Epidermal melanocyte (primary cell): Measurements from ENCODE around the gene ZNF76.
"Not testable (repeated sequence)": the region's sequence is repeated elsewhere in the genome, so short reads cannot be mapped to it uniquely, and the experiment has no call there.

Source experiments
- DNase-seq: peaks from one replicate; pipeline ENCODE4 v3.0.0; 2011; ENCODE audit warnings: low spot score; ENCODE audit not compliant: insufficient read length

Gene ZNF76

DNA sequence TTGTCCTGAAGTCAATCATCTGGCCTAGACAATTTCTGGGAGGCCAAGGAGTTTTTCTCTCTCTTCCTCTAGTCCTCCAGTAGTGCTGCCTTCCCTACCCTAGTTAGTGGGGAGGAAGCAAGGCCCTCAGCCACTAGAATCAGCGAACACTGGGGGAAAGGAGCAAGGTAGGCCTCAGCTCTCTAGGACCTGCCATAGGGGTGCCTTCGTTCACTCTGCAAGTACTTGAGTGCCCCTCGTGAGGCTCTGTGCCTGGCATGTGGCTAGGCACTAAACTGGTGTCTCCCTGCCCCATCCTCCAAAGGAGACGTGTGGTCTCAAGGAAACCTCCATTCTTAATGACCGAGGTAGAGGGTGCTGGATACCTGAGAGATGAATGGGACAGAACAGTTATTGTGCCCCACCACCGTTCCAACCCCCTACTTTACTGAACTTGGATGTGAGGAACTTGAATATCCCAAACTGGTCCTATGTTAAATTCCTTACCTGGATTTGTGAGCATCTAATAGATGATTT, 39.1 kb downstream of the ZNF76 start:
- no peak for DNase-seq

DNA sequence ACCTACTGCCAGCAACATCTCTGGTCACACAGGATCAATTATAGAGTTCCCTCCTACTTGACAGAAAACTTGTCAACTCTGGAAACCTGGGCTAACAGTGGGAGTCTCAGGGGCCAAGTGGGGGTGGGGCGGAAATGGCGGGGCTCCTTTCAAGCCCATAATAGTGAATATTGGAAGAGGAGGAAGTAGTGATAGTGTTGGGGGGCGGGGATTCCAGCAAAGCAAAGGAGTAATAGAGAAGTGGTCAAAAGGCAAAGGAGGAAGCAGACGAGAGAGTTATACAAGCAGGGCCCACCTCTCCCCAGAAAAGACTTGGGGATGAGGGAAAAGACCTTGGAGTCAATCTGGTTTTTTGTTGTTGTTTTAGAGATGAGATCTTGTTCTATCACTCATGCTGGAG, 40.1 kb downstream of the ZNF76 start:
- no peak for DNase-seq

DNA sequence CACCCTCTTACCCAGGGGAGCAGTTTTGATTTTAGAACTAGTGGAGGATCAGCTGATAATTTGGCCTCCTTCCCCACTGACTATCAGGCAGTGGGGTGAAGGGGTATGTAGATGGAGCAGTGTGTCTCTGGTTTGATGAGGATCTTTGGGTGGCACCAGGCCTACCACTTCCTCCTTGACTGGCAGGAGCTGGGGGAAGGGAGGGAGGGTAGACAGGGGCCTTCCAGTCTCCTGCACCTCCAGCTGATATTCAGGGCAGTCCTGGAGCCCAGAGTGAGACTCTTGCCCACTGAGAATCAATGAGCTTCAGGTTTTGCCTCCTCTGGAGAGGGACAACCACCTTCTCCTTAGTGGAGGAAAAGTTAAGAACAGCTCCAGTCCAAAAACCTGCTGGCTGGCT, 41.3 kb downstream of the ZNF76 start:
- DNase-seq = no peak

DNA sequence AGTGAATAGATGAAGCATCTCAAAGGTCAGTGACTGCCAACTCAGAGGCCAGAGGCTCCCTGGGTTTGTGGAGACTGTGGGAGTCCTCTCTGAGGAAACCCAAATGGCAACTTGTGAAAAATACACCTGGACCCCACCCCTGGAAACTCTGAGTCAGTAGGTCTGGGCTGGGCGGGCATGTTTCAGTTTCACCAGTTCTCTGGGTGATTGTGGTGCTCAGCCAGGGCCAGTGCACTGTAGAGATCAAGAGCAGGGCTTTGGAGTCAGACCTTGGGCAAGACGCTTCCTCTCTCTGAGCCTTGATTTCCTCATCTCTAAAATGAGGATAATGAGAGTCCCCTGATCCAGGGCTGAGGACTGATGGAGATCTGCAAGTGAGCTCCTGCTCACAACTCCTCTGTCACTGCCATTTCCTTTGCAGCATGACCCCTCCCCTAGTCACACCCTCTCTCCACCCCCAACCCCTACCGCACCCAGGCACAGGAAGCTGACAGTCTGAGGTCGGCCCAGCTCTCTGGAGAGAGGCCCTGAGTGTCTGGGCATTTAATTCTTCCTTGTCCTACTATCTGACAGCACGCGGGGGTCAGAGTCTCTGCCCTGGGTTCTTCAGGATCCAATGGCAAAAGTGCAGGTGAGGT, 43.2 kb downstream of the ZNF76 start:
- no peak for DNase-seq

DNA sequence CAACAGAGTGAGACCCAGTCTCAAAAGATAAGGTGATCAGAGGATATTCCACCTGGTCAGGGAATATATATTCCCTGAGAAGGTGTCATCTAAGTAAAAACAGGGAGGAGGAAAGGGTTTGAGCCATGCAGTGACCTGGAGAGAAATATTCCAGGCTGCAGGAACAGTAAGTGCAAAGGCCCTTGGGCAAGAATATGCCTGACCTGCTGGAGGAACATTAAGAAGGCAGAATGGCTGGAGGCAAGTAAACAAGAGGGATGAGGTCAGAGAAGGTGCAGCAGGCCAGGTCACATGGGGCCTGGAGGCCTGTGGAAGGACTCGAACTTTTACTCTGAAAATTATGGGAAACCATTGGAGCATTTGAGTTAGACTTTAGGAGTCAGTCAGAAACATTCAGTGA, 44.8 kb downstream of the ZNF76 start:
- DNase-seq = no peak

DNA sequence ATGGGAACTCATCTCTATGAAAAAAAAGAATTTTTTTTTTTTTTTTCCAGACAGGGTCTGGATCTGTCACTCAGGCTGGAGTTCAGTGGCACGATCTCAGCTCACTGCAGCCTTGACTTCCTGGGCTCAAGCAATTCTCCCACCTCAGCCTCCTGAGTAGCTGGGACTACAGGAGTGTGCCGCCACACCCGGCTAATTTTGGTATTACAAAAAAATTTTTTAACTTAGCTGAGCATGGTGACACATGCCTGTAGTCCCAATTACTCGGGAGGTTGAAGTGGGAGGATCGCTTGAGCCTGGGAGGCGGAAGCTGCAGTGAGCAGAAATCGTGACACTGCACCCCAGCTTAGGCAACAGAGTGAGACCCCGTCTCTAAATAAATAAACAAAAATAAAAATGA, 45.6 kb downstream of the ZNF76 start:
- DNase-seq = no peak

DNA sequence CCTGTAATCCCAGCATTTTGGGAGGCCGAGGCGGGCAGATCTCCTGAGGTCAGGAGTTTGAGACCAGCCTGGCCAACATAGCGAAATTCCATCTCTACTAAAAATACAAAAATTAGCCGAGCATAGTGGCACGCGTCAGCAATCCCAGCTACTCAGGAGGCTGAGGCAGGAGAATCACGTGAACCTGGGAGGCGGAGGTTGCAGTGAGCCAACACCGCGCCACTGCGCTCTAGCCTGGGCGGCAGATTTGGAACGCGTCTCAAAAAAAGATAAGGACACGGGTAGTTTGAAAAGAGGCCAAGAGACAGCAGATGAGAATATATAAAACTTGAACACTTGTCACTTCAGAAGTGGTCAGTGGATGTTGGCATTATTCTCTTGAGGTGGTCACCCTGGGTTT, 47.6 kb downstream of the ZNF76 start:
- not testable (repeated sequence) for DNase-seq

DNA sequence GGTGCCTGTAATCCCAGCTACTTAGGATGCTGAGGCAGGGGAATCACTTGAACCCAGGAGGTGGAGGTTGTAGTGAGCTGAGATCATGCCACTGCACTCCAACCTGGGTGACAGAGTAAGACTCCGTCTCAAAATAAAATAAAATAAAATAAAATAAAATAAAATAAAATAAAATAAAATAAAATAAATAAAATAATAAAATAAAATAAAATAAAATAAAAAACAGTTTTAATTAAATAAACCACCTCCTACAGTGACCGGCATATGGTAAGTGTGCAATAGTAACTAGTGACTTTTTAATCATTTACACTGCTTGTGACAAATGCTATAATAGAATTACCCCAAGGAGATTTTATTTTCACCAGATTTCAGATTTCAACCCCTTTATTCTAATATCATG, 49.0 kb downstream of the ZNF76 start:
- DNase-seq = not testable (repeated sequence)

DNA sequence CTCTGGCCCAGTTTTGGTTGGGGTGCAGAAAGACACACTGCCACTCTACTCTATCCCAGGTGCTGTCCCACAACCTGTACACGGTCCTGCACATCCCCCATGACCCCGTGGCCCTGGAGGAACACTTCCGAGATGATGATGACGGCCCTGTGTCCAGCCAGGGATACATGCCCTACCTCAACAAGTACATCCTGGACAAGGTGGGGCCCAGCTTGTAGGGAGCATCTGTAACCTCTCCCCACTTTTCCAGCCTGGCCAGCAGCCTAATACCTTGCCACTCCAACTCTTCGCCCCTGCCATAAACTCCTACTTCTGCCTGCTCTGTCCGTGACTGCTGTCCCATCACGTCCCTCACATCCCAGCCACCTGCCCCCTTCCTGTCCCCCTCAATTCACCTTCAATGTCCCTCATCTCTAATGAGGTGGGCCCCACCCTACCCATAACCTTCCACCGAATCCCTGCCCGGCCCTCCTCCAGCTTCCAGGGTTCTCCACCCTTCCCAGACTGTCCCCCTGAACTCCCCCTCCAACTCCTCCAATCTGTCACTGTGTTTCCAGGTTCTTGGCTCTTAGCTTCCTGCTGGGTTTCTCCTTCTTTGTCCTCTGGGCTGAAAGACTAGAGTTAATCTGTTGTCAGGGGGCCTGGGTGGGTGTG, 50.2 kb downstream of the ZNF76 start:
- no peak for DNase-seq

DNA sequence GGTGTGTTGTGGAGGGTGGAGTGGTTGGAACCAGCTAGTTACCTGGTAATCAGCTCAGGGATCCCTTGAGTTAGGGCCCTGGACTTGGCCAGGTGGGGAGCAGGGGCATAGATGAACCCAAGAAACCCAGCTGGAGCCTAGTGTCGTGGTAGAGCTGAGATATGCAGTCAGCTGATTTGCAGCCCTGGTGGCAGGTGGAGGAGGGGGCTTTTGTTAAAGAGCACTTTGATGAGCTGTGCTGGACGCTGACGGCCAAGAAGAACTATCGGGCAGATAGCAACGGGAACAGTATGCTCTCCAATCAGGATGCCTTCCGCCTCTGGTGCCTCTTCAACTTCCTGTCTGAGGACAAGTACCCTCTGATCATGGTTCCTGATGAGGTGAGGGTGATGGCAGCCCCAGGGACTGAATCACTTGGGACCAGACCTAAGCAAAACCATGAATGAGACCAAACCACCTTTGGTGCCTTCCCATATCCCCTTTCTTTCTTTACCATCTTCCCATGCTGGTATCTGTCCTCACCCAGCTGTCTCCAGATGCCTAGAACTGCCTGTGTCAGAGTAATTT, 50.8 kb downstream of the ZNF76 start:
- DNase-seq = no peak

DNA sequence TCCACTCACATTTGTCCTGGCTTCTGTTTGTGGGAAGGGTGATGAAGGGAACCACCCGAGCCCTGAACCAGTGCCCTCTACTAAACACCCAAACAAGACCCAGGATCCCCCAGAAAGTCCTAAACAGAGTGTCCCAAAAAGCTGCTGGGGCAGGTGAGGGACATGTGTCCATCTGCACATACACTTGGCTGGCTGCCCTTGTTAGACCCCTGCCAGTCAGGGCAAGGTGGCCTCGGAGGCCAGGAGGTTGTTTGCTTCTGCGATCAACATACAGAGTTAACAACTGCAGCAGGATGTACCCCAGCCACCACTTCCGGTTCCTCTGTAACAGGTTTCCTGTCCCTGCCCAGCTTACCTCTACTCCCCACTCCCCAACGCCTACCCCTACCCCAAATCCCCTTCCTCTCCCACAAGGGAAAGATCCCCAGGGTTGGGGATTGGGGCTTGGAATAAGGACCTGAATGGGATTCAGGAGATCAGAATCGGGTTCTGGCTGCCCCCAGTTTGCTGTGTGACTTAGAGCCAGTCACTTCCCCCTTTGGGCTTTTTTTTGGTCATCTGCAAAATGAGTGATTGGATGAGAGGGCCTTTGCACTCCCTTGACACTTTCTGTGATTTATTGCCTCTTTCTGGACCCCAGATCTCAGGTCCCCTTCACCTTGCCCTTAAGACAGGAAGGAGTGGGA, 52.0 kb downstream of the ZNF76 start:
- no peak for DNase-seq

DNA sequence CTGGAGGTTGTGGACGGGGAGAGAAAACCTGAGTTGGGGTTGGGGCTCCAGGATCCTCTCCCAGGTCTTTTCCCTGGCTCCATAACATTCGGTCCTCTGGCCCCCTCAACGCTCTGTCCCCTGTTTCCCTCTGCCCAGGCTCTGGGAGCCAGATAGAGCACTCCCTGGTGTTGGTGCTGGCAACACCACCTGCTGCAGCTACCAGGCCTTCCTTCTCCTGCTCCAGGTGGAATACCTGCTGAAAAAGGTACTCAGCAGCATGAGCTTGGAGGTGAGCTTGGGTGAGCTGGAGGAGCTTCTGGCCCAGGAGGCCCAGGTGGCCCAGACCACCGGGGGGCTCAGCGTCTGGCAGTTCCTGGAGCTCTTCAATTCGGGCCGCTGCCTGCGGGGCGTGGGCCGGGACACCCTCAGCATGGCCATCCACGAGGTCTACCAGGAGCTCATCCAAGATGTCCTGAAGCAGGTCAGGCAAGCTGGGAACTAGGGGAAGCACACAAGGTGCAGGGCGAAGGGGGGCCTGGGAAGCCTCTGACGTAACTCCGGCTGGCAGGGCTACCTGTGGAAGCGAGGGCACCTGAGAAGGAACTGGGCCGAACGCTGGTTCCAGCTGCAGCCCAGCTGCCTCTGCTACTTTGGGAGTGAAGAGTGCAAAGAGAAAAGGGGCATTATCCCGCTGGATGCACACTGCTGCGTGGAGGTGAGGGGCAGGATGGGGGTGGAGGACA, 52.7 kb downstream of the ZNF76 start:
- DNase-seq = no peak

DNA sequence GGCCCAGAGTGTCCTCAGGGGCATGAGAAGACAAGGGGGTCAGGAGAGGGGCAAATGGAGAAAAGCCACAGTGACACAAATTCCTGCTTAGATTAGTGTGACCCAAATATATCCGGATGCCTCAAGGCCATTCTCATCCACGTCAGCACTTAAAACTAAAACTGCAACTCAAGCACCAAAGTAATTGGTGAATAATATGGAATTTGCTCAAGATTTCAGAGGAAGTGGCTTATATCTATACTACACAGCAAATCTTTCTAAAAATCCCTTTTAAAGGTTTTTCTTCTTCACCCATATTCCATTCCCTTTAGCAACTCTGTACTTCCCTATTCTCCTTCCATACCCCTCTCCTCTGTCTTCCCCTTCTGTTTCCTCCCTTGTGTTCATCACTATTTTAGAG, 53.3 kb downstream of the ZNF76 start:
- DNase-seq = no peak

DNA sequence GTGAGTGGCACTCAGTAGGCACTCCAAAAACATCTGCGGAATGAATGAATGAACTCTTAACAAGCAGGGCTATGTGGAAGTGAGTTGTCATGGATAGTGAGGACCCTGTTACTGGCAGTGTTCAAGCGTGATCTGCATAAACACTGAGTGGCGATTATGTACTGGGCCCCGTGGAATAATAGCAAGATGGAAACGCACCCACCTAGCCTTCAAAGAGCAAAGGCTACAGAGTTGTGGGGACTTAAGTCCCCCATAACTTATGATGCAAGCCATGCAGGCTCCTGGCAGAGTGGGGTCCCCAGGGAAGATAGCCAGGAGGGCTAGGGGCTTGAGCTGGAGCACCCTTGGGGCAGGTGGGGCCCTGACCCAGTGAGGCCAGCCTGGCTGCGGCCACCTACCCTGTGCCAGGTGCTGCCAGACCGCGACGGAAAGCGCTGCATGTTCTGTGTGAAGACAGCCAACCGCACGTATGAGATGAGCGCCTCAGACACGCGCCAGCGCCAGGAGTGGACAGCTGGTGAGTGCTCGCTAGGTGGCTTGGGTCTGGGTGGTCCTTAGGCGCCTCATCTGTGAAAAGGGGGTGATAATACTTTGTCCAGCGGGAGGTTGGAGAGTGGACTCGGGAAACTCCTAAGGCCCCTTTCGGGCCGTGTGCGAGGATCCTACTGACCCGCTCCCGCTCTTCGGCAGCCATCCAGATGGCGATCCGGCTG, 58.1 kb downstream of the ZNF76 start:
- no peak for DNase-seq

DNA sequence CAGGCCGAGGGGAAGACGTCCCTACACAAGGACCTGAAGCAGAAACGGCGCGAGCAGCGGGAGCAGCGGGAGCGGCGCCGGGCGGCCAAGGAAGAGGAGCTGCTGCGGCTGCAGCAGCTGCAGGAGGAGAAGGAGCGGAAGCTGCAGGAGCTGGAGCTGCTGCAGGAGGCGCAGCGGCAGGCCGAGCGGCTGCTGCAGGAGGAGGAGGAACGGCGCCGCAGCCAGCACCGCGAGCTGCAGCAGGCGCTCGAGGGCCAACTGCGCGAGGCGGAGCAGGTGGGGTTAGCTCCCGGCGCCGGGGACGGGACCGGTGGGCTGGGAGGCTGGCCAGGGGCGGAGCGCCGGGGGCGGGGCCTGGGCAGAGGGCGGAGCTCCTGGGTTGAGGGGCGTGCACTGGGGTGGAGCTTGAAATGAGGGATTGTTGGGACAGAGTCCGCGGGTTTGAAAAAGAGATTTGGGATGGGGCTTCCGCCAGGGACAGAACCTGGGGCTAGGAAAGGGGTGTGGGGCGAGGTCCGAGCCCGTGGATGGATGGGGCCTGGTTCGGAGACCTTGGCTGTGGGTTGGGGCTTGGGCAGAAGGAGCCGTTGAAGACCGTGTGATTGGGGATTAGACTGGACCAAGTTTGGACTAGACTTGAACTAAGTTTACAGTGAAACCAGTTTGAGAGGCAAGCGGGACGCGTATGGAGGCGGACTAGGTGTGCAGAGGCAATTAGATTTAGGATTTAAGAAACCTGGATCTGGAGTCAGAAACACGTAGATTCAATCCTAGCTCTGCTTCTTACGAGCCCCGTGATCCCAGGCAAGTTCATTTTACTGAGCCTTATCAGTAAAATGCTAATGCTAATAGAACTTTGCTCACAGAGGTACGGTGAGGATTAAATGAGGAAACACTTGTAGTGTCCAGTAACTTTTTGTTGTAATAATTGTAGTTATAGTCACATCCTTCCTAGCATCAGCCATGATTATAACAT, 58.9 kb downstream of the ZNF76 start:
- DNase-seq = peak; percentile 78

DNA sequence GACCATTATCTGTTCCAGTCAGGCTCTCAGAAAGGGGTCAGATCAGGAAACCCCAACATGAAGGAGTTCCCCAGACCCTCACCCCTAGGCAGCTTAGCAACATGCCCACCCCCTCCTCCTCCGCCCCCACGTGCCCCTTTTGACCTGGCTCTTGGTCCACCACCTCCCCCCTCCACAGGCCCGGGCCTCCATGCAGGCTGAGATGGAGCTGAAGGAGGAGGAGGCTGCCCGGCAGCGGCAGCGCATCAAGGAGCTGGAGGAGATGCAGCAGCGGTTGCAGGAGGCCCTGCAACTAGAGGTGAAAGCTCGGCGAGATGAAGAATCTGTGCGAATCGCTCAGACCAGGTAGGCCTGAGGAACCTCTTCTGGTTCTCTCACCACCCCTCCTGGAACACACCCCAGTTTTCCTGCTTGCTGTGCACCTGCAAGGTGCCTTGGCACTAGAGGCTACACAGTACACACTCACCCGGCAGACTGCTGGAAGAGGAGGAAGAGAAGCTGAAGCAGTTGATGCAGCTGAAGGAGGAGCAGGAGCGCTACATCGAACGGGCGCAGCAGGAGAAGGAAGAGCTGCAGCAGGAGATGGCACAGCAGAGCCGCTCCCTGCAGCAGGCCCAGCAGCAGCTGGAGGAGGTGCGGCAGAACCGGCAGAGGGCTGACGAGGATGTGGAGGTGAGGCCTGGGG, 60.0 kb downstream of the ZNF76 start:
- no peak for DNase-seq

DNA sequence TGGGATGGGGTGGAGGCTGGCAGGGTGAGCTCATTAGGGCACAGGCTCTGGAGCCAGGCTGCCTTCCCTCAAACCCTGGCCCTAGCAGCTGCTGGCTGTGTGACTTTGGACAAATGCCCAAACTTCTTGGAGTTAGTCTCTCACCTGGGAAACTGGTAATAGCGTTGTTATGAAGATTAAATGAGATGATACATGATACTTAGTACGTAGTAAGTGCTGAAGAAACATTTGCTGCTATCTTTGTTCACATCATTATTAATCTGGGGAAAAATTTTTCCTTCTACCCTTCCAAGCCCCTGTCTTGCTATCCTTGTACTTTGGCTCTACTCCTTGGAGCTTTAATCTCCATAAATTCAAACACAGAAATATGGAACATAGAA, 60.5 kb downstream of the ZNF76 start:
- DNase-seq = no peak

DNA sequence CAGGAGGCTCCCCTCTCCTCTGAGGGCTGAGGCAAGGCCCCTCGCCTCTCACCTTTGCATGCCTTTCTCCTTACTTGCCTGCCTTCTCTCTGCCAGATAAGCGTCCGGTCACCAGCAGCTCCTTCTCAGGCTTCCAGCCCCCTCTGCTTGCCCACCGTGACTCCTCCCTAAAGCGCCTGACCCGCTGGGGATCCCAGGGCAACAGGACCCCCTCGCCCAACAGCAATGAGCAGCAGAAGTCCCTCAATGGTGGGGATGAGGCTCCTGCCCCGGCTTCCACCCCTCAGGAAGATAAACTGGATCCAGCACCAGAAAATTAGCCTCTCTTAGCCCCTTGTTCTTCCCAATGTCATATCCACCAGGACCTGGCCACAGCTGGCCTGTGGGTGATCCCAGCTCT, 61.6 kb downstream of the ZNF76 start:
- DNase-seq = no peak

DNA sequence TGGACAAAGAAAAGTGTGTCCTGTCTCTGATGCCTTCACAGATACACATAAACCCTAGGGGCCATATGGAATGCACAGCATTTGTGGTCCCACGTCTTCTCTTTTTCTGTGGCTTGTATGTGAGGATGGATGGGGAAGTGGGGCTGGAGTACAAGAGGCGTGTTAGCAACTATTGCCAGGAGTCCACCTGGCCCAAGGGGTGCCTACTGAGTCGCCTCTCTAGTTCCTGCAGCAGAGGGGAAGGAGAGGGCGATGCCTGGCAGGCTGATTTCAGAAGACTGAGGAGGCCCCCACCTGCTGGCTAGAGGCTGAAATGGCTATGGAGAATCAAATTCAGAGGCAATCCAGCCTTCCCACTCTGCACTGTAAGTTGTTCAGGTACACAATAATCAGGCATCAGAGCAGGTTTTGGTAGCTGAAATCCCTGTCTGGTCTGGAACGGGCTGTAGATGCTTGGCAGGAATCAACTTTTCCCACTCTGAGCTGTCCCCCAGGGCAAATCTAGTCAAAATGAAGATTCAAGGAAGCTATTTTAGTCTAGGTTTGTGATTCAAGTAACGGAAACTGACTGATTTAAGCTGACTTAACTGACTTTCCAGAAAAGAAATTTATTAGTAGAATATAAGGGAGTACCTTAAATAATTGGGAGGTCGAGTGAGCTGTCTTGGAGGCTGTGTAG, 68.0 kb downstream of the ZNF76 start:
- no peak for DNase-seq
